Middle frontal gyrus (tissue), 1 donor: ENCODE measurements around the gene MAGEA3.
"Not testable (repeated sequence)": the region's sequence is repeated elsewhere in the genome, so short reads cannot be mapped to it uniquely, and the experiment has no call there.

Source experiments
- DNase-seq: peaks from one replicate; pipeline ENCODE4 v3.0.0-alpha.2; 2015; ENCODE audit warnings: low spot score; ENCODE audit errors: extremely low spot score

The MAGEA3 gene, protein sequence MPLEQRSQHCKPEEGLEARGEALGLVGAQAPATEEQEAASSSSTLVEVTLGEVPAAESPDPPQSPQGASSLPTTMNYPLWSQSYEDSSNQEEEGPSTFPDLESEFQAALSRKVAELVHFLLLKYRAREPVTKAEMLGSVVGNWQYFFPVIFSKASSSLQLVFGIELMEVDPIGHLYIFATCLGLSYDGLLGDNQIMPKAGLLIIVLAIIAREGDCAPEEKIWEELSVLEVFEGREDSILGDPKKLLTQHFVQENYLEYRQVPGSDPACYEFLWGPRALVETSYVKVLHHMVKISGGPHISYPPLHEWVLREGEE

DNA sequence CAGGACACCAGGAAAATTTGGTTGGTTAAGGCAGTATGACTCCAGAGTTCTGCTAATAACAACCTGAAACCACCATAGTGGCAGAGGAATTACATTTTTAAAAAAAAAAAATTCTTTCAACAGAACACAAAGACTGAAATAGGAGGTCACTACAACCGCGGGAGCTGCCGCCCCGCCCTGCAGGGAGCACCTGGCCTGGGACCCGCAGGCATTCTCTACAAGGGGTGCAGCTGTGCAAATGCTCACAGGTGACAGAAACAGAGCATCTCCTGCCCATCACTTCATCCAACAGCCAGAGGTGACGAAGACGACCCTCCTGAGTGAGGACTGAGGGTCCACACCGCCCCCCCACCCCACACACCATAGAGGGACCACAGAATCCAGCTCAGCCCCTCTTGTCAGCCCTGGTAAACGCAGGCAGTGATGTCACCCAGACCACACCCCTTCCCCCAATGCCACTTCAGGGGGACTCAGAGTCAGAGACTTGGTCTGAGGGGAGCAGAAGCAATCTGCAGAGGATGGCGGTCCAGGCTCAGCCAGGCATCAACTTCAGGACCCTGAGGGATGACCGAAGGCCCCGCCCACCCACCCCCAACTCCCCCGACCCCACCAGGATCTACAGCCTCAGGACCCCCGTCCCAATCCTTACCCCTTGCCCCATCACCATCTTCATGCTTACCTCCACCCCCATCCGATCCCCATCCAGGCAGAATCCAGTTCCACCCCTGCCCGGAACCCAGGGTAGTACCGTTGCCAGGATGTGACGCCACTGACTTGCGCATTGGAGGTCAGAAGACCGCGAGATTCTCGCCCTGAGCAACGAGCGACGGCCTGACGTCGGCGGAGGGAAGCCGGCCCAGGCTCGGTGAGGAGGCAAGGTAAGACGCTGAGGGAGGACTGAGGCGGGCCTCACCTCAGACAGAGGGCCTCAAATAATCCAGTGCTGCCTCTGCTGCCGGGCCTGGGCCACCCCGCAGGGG lies at the start of gene MAGEA3:
Gene MAGEA3 (plus strand): TSS at position 843 of the 980 bp plus-strand sequence. CDS start 2,039 bp downstream, outside the sequence.
- not testable (repeated sequence) for DNase-seq

DNA sequence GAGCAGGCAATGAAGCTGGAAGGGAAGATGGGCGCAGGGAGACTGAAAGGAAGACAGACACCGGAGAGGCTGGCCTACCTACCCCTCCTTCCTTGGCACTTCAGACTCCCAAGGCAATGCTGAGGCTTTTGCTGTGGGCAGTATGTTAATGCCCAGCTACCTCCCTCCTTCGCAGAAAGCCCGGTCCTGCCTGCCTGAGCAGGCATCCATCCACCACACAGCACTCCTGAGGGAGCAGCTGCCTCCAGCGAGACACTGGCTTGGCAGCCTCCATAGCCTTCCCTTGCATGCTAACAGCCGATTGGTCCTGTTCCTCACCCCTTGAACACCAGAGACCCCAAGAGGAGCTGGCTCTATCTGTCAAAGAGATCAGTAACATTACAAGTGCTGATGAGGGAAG lies 46.5 kb upstream of the MAGEA3 start:
- no peak for DNase-seq

GRCh38 chrX:152652467-152652866 lies 46.1 kb upstream of the MAGEA3 start:
- DNase-seq, result no peak

DNA sequence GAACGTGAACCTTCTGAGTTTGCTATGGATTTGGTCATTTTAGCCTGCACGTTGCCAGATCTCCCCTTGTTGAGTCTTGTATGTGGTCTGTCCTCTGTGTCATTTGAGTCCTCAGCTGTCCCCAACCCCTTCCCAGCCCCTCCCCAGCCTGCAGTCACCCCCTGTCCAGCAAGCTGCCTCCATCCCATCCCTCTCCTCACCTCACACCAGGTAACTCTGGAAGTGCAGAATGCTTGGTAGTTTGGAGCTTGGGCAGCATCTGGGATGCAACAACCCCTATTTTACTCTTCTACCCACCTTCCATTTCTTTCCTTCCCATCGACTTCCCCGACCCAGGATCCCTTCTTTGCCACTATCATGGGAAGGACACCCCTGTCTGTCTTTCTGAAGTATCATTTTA lies 42.5 kb upstream of the MAGEA3 start:
- no peak for DNase-seq

GRCh38 chrX:152656890-152657289 lies 41.7 kb upstream of the MAGEA3 start:
- DNase-seq, result no peak

DNA sequence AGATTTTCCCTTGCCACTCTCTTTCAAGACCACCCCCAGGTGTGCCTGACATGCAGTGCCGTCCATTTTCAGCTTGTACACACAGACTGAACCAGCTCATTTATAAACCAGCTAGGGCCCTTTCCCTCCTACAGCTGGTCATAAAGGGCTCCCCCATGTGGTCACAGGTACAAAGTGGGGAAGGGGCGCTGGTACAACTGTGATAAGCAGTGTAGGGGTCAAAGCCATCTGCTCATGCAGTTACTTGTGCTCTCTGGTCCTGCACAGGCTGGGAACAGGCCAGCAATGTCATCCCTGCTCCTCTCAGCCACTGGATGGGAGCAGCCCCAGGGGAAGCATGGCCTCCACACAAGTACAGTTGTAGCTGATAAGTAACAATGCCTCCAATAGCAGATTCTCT lies 40.3 kb upstream of the MAGEA3 start:
- no peak for DNase-seq

DNA sequence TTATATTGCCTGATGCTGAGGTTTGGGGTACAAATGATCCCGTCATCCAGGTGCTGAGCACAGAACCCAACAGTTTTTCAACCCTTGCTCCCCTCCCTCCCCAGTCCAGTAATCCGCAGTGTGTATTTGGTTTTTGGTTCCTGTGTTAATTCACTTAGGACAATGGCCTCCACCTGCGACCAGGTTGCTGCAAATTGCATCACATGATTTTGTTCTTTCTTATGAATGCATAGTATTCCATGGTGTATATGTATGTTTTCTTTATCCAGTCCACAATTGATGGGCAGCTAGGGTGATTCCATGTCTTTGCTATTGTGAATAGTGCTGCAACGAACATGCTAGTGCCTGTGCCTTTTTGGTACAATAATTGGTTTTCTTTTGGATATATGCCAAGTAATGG lies 35.5 kb upstream of the MAGEA3 start:
- DNase-seq, result no peak

DNA sequence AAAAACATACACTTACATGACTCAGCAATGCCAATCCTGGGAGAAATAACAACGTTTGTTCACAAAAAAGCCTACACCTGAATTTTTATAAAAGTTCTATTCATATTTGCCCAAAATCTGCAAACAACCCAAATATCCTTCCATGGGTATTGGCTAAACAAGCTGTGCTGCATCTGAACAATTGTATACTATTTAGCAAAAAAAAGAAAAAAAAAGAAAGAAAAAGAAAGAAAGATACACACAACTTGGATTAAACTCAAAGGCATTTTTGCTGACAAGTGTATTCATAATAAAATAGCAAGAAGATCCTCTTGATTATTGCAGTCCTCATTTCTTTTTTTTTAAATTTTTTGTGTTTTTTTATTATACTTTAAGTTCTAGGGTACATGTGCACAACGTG lies 24.5 kb upstream of the MAGEA3 start:
- no peak for DNase-seq

DNA sequence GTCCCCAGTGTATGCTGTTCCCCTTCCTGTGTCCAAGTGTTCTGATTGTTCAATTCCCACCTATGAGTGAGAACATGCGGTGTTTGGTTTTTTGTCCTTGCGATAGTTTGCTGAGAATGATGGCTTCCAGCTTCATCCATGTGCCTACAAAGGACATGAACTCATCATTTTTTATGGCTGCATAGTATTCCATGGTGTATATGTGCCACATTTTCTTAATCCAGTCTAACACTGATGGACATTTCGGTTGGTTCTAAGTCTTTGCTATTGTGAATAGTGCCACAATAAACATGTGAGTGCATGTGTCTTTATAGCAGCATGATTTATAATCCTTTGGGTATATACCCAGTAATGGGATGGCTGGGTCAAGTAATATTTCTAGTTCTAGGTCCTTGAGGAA lies 23.9 kb upstream of the MAGEA3 start:
- not testable (repeated sequence) for DNase-seq

DNA sequence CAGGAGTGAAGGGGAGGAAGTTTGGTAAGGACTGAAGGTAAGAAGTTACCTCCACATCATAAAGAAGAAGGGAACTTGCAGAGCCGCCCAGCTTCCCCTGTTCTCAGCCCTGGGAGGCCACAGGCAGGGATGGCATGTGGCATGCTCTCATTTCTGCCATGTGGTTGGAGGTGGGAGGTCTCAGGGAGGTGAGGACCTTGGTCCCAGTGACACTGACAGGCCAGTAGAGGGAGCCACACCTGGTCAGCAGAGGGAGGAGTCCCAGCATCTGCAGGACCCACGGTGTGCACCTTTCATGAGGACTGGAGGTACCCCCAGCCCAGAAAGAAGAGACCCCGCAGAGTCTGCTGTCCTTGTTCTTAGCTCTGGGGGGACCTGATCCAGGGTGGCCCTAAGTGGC lies 17.6 kb upstream of the MAGEA3 start:
- DNase-seq, result not testable (repeated sequence)

DNA sequence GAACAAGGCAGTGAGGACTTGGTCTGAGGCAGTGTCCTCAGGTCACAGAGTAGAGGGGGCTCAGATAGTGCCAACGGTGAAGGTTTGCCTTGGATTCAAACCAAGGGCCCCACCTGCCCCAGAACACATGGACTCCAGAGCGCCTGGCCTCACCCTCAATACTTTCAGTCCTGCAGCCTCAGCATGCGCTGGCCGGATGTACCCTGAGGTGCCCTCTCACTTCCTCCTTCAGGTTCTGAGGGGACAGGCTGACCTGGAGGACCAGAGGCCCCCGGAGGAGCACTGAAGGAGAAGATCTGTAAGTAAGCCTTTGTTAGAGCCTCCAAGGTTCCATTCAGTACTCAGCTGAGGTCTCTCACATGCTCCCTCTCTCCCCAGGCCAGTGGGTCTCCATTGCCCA lies 1.8 kb downstream of the MAGEA3 start:
- not testable (repeated sequence) for DNase-seq

GRCh38 chrX:152706500-152706899 lies 7.9 kb downstream of the MAGEA3 start:
- DNase-seq, result not testable (repeated sequence)

DNA sequence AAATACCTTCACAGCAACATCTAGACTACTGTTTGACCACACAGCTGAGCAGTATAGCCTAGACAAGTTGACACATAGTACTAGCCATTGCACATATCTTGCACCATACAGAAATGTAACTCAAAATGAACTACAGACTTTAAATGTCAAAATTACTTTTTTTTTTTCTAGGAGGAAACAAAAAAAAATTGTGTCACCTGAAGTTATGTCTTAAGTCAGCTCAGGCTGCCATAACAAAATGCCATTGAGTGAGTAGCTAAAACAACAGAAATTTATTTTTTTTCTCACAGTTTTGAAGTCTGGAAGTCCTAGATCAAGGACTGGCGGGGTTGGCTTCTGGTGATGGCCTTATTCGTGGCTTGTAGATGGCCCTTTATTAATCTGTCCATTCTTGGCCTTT lies 10.6 kb downstream of the MAGEA3 start, which contains the start of gene CSAG2:
Gene CSAG2 (minus strand): TSS at position 101 of the 400 bp plus-strand sequence. CDS start 161 bp downstream, outside the sequence.
- DNase-seq, result not testable (repeated sequence)

GRCh38 chrX:152713195-152713594 lies 14.6 kb downstream of the MAGEA3 start:
- not testable (repeated sequence) for DNase-seq

DNA sequence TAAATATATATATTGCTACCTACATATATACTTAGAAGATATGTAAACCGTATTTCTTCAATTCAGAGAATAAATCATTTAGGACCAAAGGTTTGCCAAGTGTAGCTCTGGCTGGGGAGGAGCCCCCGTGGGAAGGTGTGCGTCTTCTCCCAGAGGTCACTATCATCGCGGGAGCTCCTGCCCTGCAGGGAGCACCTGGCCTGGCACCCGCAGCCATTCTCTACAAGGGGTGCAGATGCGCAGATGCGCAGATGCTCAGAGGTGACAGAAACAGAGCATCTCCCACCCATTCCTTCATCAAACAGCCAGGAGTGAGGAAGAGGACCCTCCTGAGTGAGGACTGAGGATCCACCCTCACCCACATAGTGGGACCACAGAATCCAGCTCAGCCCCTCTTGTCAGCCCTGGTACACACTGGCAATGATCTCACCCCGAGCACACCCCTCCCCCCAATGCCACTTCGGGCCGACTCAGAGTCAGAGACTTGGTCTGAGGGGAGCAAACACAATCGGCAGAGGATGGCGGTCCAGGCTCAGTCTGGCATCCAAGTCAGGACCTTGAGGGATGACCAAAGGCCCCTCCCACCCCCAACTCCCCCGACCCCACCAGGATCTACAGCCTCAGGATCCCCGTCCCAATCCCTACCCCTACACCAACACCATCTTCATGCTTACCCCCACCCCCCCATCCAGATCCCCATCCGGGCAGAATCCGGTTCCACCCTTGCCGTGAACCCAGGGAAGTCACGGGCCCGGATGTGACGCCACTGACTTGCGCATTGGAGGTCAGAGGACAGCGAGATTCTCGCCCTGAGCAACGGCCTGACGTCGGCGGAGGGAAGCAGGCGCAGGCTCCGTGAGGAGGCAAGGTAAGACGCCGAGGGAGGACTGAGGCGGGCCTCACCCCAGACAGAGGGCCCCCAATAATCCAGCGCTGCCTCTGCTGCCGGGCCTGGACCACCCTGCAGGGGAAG lies 15.5 kb downstream of the MAGEA3 start, which contains the start of gene MAGEA2B:
Gene MAGEA2B (plus strand): TSS at position 814 of the 973 bp plus-strand sequence. CDS start 2,479 bp downstream, outside the sequence.
- not testable (repeated sequence) for DNase-seq

GRCh38 chrX:152725409-152725808 lies 26.8 kb downstream of the MAGEA3 start:
- no peak for DNase-seq

DNA sequence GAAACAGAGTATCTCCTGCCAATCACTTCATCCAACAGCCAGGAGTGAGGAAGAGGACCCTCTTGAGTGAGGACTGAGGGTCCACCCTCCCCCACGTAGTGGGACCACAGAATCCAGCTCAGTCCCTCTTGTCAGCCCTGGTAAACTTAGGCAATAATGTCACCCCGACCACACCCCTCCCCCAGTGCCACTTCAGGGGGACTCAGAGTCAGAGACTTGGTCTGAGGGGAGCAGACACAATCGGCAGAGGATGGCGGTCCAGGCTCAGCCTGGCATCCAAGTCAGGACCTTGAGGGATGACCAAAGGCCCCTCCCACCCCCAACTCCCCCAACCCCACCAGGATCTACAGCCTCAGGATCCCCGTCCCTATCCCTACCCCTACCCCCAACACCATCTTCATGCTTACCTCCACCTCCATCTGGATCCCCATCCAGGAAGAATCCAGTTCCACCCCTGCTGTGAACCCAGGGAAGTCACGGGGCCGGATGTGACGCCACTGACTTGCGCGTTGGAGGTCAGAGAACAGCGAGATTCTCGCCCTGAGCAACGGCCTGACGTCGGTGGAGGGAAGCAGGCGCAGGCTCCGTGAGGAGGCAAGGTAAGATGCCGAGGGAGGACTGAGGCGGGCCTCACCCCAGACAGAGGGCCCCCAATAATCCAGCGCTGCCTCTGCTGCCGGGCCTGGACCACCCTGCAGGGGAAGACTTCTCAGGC lies 34.8 kb downstream of the MAGEA3 start, which contains the start of the genes CSAG1 and MAGEA12:
Gene CSAG1 (minus strand): TSS at position 461 of the 715 bp plus-strand sequence. CDS start 1,261 bp downstream, outside the sequence.
Gene MAGEA12 (plus strand): TSS at position 497 of the 715 bp plus-strand sequence. CDS start 2,405 bp downstream, outside the sequence.
- no peak for DNase-seq

- DNase-seq, result not testable (repeated sequence)
These were observed 35.7 kb downstream of the MAGEA3 start for GRCh38 chrX:152734143-152734858.

GRCh38 chrX:152735101-152735500 lies 36.5 kb downstream of the MAGEA3 start:
- no peak for DNase-seq
